GM12878 (cell line): ENCODE measurements around the gene GNA15. TPM values are rescaled to one million over a fixed set of nuclear protein-coding genes. Genes with fewer than 3 reads are reported as not detected.

ENCODE experiments used
- ATAC-seq: fragments of 200-7000 bp; cut with Tn5 transposase; 3 replicates; pipeline ENCODE4 v1.9.1; 2020; ENCODE audit warnings: mild to moderate bottlenecking, moderate library complexity
- BruUV-seq: library from RNA; stranded (reverse); fragments of 400-500 nt; replicated peaks from 2 replicates; lab custom pipeline; 2021; lab: Mats Ljungman, UMichigan
- CTCF ChIA-PET: fragments of 300-600 bp; sonication (Branson Sonifier 250); formaldehyde crosslinking; extraction: SDS; loops from one replicate; lab custom pipeline; 2021; ENCODE audit warnings: inconsistent platforms; lab: Yijun Ruan, JAX
- POLR2A ChIA-PET: fragments of 350-600 bp; formaldehyde crosslinking; extraction: SDS; loops from one replicate; lab custom pipeline; 2021; ENCODE audit warnings: inconsistent platforms; lab: Charles Lee
- RAD21 ChIA-PET: fragments of 300-600 bp; sonication (Branson Sonifier 250); formaldehyde crosslinking; loops from one replicate; lab custom pipeline; 2023; ENCODE audit warnings: antibody characterized with exemption; ENCODE audit not compliant: unreplicated experiment; lab: Charles Lee
- SMC1A ChIA-PET: fragments of 300-600 bp; sonication (Branson Sonifier 250); formaldehyde crosslinking; loops from one replicate; lab custom pipeline; 2023; ENCODE audit not compliant: unreplicated experiment, uncharacterized antibody; lab: Charles Lee
- DNase-seq: peaks from one replicate; pipeline ENCODE4 v3.0.0-alpha.2; 2011; ENCODE audit warnings: low read depth, low spot score
- FAIRE-seq: peaks from 3 replicates; lab custom pipeline; 2011; peaks lifted over from hg19 to GRCh38; lab: Jason Lieb, UNC
- H2AFZ ChIP-seq: 2 replicates; pipeline ENCODE4 v1.6.0; 2011; ENCODE audit warnings: low read depth, low read length, control low read depth; ENCODE audit not compliant: control insufficient read depth
- H3K27ac ChIP-seq: 2 replicates; pipeline ENCODE4 v1.5.1; 2011; ENCODE audit warnings: control low read depth; ENCODE audit not compliant: control insufficient read depth, insufficient read depth
- H3K27me3 ChIP-seq, 2 experiments: replicated peaks in 1 of 2; 2 replicates each; pipeline versions ENCODE4 v1.6.0 to v1.6.1; 2011; ENCODE audit warnings: low read length in 1 of 2; ENCODE audit not compliant: control insufficient read depth in 2 of 2, insufficient read depth in 2 of 2
- H3K36me3 ChIP-seq, 2 experiments: 2 replicates each; pipeline ENCODE4 v1.5.1; 2011; ENCODE audit warnings: low read length in 1 of 2; ENCODE audit not compliant: control insufficient read depth in 2 of 2, insufficient read depth in 2 of 2
- H3K4me1 ChIP-seq: 2 replicates; pipeline ENCODE4 v1.6.1; 2011; ENCODE audit warnings: mild to moderate bottlenecking, low read length, moderate library complexity, mixed read lengths; ENCODE audit not compliant: control insufficient read depth, insufficient read depth
- H3K4me2 ChIP-seq: 2 replicates; pipeline ENCODE4 v1.6.0; 2011; ENCODE audit warnings: control low read depth; ENCODE audit not compliant: control insufficient read depth, insufficient read depth
- H3K4me3 ChIP-seq: fragments of 200-600 bp; sonication (generic); 2 replicates; pipeline ENCODE4 v1.5.1; 2016
- H3K79me2 ChIP-seq: 2 replicates; pipeline ENCODE4 v1.6.0; 2011; ENCODE audit warnings: low read length; ENCODE audit not compliant: control insufficient read depth, insufficient read depth
- H3K9ac ChIP-seq: 2 replicates; pipeline ENCODE4 v1.8.0; 2011; ENCODE audit warnings: low read length, control low read depth, mixed read lengths; ENCODE audit not compliant: control insufficient read depth, insufficient read depth
- H3K9me3 ChIP-seq: replicated peaks from 3 replicates; pipeline ENCODE4 v1.5.1; 2011; ENCODE audit warnings: mild to moderate bottlenecking, low read length; ENCODE audit not compliant: control insufficient read depth, insufficient read depth
- H4K20me1 ChIP-seq: 2 replicates; pipeline ENCODE4 v1.6.0; 2011; ENCODE audit not compliant: control insufficient read depth, insufficient read depth
- ASH2L ChIP-seq: fragments of 300-600, 200-600 bp; sonication (generic); IDR thresholded peaks from 2 replicates; pipeline ENCODE4 v1.6.1; 2017; ENCODE audit warnings: low read depth, mild to moderate bottlenecking, borderline replicate concordance
- CBFB ChIP-seq: IDR thresholded peaks from 2 replicates; pipeline ENCODE4 v1.6.1; 2016; ENCODE audit warnings: antibody characterized with exemption, low read depth
- CBX3 ChIP-seq: fragments of 200-600 bp; sonication (generic); IDR thresholded peaks from 2 replicates; pipeline ENCODE4 v1.6.1; 2016; ENCODE audit warnings: low read depth, borderline replicate concordance
- CBX5 ChIP-seq: sonication (generic); IDR thresholded peaks from 2 replicates; pipeline ENCODE4 v1.6.1; 2016; ENCODE audit warnings: low read depth, moderate library complexity, mild to moderate bottlenecking, inconsistent platforms
- EGR1 ChIP-seq, 2 experiments: IDR thresholded peaks; 1 replicate in 1 of 2; 2 replicates in 1 of 2; pipeline ENCODE4 v1.6.1; 2011 to 2012; ENCODE audit warnings: low read depth in 2 of 2, low read length in 2 of 2, borderline replicate concordance in 1 of 2, mild to moderate bottlenecking in 1 of 2, moderate library complexity in 1 of 2
- FOS ChIP-seq: IDR thresholded peaks from 3 replicates; pipeline ENCODE4 v1.6.1; 2011; ENCODE audit warnings: borderline replicate concordance; ENCODE audit not compliant: insufficient read length; ENCODE audit errors: extremely low read depth
- FOXM1 ChIP-seq: IDR thresholded peaks from 2 replicates; pipeline ENCODE4 v1.6.1; 2012; ENCODE audit warnings: low read depth, mild to moderate bottlenecking, inconsistent platforms, low read length, moderate library complexity
- MEF2B ChIP-seq: fragments of 450-650 bp; IDR thresholded peaks from 2 replicates; pipeline ENCODE4 v1.6.1; 2018; ENCODE audit warnings: mild to moderate bottlenecking, moderate library complexity; ENCODE audit not compliant: partially characterized antibody, poor library complexity, severe bottlenecking
- MTA3 ChIP-seq: IDR thresholded peaks from 2 replicates; pipeline ENCODE4 v1.6.1; 2012; ENCODE audit warnings: low read length, inconsistent platforms, borderline replicate concordance
- SP1 ChIP-seq: IDR thresholded peaks from one replicate; pipeline ENCODE4 v1.6.1; 2011; ENCODE audit warnings: low read depth, low read length
- STAT3 ChIP-seq: IDR thresholded peaks from 2 replicates; pipeline ENCODE4 v1.6.1; 2011; ENCODE audit warnings: low read depth, low read length, improper control_type of control experiment
- ZZZ3 ChIP-seq: IDR thresholded peaks from 2 replicates; pipeline ENCODE4 v1.6.1; 2011; ENCODE audit warnings: low read depth; ENCODE audit not compliant: control insufficient read depth, insufficient read length
- WGBS: methylation state at CpG from one replicate; pipeline ENCODE4 v1.1.6; 2016; ENCODE audit warnings: low lambda C conversion rate; ENCODE audit not compliant: insufficient replicate concordance, insufficient coverage; ENCODE audit errors: missing lambda C conversion rate; 5-methylcytosine and 5-hydroxymethylcytosine counted together
- in situ Hi-C: fragments of 300-500 bp; cut with MboI; formaldehyde crosslinking; loops from 9 replicates; pipeline ENCODE4 v1.14.3; 2018; ENCODE audit warnings: mixed read lengths
- intact Hi-C: fragments of 100-400 bp; cut with micrococcal nuclease; formaldehyde crosslinking; loops from one replicate; pipeline ENCODE4 v1.14.2; 2022; ENCODE audit not compliant: unreplicated experiment
- polyA plus RNA-seq, 11 experiments: library from polyadenylated mRNA; depleted of rRNA in 4 of 11; unstranded in 6 of 11; stranded (reverse) in 5 of 11; fragments of >200 nt; fragmentation: Nextera tagmentation in 4 of 11; fragmentation: Illumina TruSeq in 1 of 11; extraction: Ambion mirVana in 4 of 11; extraction: Trizol in 1 of 11; gene quantifications; 1 replicate in 1 of 11; 2 replicates in 10 of 11; pipeline versions ENCODE4 v1.2.1 to v1.2.3, GENCODE V29; 2011 to 2016; ENCODE audit warnings: inconsistent platforms in 2 of 11, missing spikeins in 2 of 11, low read depth in 1 of 11
- total RNA-seq, 4 experiments: library from RNA; depleted of rRNA in 3 of 4; stranded (reverse); fragments of >200 nt in 3 of 4; fragmentation: Illumina TruSeq in 1 of 4; extraction: Trizol in 1 of 4; gene quantifications; 2 replicates each; pipeline versions ENCODE4 v1.2.1 to v1.2.3, GENCODE V29; 2013 to 2021
- TF ChIP-seq, protein P1 (sequence below): fragments of 450-650 bp; IDR thresholded peaks from 2 replicates; pipeline ENCODE4 v1.6.1; 2017; ENCODE audit warnings: mild to moderate bottlenecking, low read depth, inconsistent platforms; ENCODE audit not compliant: poor library complexity, severe bottlenecking

The GNA15 gene
- total and polyA plus RNA-seq, 10 of the 15 experiments (the other 5 are each of a cell fraction or from before 2014, with no cell fraction given), result 0.42 to 18.0 (median 9.4) TPM

DNA sequence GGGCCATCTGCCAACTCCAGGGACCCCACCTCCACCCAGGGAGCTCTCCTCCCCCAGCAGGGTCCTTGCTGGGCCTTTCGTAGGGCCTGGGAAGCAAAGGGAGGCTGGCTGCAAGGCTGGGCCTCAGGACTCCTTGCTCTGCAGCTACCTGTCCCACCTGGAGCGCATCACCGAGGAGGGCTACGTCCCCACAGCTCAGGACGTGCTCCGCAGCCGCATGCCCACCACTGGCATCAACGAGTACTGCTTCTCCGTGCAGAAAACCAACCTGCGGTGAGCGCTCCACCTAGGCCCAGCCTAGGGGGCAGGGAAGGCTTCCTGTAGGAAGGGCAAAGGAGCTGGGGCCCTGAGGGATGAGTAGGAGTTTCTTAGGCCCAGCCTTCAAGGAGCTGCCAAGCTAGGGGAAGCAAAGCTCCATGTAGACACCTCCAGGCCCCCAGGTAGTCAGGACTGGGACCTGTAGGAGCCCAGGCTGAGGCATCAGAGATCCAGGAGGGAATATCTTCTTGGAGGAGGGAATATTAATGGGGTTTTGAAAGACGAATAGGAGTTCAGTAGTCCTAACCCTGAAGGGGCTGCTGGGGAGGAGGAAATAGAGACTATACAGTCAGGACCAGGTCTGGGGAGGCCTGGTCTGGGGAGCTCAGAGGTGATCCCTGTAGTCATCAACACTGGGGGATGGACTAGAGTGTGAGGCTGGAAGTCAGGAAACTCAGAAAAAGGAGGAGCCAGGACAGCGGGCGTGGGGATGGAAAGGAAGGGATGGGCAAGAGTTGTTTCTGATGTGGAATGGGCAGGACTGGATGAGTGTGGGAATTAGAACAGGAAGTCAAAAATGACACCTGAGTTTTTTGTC, 16.0 kb downstream of the GNA15 start:
- BruUV-seq, result no TSS peak
- FAIRE-seq, result no peak
- ChIA-PET RAD21 (interaction anchor here (1.2 kb wide), 1 partner anchor 10 kb away, joined by 3 read pairs; no protein-coding TSS in a partner anchor), SMC1A (no interaction called here), POLR2A (interaction anchor here (1.0 kb wide), 1 partner anchor 12 kb away, joined by 3 read pairs; no protein-coding TSS in a partner anchor), CTCF (interaction anchor here (1.0 to 1.8 kb wide), 3 partner anchors 10 to 26 kb away, joined by 3 to 5 read pairs (median 4); no protein-coding TSS in a partner anchor)
- ATAC-seq, result no peak
- 70% methylated on average over 14 of the region's 14 CpGs for WGBS
- H3K4me2 ChIP-seq, result no peak overlapping the region
- H3K9me3 ChIP-seq, result no peaks in the 10 kb centered on the region; the same call in 2 of the 3 replicates
- H3K4me3 ChIP-seq, result no peak overlapping the region
- no peak for TF ChIP-seq CBX3
- TF ChIP-seq ASH2L, result no peak
- TF ChIP-seq MTA3, result no peak
- TF ChIP-seq, protein P1, sequence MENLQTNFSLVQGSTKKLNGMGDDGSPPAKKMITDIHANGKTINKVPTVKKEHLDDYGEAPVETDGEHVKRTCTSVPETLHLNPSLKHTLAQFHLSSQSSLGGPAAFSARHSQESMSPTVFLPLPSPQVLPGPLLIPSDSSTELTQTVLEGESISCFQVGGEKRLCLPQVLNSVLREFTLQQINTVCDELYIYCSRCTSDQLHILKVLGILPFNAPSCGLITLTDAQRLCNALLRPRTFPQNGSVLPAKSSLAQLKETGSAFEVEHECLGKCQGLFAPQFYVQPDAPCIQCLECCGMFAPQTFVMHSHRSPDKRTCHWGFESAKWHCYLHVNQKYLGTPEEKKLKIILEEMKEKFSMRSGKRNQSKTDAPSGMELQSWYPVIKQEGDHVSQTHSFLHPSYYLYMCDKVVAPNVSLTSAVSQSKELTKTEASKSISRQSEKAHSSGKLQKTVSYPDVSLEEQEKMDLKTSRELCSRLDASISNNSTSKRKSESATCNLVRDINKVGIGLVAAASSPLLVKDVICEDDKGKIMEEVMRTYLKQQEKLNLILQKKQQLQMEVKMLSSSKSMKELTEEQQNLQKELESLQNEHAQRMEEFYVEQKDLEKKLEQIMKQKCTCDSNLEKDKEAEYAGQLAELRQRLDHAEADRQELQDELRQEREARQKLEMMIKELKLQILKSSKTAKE, result no peak
- no peak for TF ChIP-seq SP1
- no peak for TF ChIP-seq CBX5
- TF ChIP-seq EGR1 (IDR thresholded peaks at IDR 0.05; ENCODE audit: borderline replicate concordance in 1 of 2, low read depth in 2 of 2, low read length in 2 of 2), result no peak
- TF ChIP-seq STAT3, result no peak
- no peak for TF ChIP-seq ZZZ3
- TF ChIP-seq CBFB, result no peak
- no peak for TF ChIP-seq FOXM1
- no peak for TF ChIP-seq FOS
- no peak for TF ChIP-seq MEF2B
- peaks cover 2 to 4% of the 10 kb centered on the region in 2 experiments; a peak in 3 of 4 replicates for H3K36me3 ChIP-seq
- no peaks in the 10 kb centered on the region for H4K20me1 ChIP-seq
- no peak overlapping the region for H3K9ac ChIP-seq
- H2AFZ ChIP-seq, result no peak overlapping the region
- no peak overlapping the region for H3K27ac ChIP-seq
- peaks cover 16% of the 10 kb centered on the region for H3K4me1 ChIP-seq
- no peaks in the 10 kb centered on the region for H3K27me3 ChIP-seq
- in situ Hi-C loops, result no loop called here
- intact Hi-C loops, result no loop called here
- 0 out of 2 replicates have a peak, but pooled peaks cover 1% of the 10 kb centered on the region for H3K79me2 ChIP-seq
- DNase-seq, result no peak
